ENCODE data around the gene TLX1. TPM values are rescaled to one million over a fixed set of nuclear protein-coding genes. Genes with fewer than 3 reads are reported as not detected.
"Not testable (repeated sequence)": the region's sequence is repeated elsewhere in the genome, so short reads cannot be mapped to it uniquely, and the experiment has no call there.

Gene TLX1
- polyA plus RNA-seq, 3 donors = 0.02 to 0.09 TPM; not detected in 1

DNA sequence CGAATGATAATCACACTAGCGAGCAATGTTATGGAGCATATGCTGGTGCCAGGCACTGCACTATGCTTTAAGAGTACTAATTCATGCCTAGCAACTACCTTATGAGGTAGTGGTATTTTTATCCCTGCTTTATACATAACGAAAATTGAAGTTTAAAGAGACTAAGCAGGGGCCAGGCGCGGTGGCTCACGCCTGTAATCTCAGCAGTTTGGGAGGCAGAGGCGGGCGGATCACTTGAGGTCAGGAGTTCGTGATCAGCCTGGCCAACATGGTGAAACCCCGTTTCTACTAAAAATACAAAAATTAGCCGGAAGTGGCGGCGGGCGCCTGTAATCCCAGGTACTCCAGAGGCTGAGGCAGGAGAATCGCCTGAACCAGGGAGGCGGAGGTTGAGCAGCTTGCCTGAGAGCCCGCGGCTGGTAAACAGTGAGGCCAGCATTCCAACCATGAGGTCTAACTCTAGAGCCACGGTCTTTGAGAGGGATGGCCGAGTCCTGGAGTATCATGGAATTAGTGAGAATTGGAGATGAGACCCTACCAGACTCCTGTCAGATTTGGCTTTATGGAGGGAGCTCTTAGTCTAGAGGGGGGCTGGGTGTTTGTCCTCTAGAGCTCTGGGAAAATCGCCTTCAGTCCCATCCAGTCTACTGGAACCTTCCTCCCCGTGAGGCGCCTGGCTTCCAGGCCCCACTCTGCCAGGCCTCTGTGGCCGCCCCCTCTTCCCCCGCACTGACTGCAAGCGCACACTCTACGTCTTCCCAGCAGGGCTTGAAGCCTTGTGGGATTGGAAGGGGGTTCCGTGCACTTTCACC lies 11.6 kb downstream of the TLX1 start:
- WGBS, 3 donors = 20 to 31% (median 25%) methylated on average over 28 of the region's 28 CpGs
- no peak overlapping the region for H3K27ac ChIP-seq (ENCODE audit: low read depth, low read length)

DNA sequence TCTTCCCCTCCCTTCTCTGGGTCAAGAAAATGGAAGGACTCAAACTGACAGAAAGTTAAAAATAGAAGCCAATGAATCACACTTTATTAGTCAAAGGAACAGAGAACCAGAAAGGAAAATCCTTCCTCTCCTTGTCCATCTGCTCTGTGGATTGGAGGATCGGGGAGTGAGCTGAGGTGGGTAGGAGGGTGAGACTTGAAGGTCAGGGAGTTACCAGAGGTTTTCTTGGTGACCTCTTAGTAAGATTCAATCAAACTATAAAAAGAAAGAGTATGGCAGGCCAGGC lies 12.2 kb downstream of the TLX1 start:
- WGBS, 3 donors = 40 to 54% (median 46%) methylated on average over 1 of the region's 1 CpG
- H3K27ac ChIP-seq (ENCODE audit: low read depth, low read length) = no peak overlapping the region

DNA sequence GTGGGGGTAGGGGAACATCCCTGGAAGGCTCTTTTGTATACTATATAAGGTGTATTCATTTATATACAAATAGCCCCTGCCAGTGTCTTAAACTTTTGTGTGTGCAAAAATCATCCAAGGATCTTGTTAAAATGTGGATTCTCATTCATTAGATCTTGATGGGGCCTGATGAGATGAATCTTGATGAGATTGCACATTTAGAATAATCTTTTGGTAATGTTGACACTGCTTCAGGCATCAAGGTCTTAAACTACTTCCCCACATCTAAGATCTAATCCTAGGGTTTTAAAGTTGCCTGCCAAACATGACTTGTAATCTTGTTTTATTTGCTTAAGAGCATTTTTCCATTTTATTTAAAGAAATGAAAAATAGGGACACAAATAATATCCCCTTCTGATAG lies 13.0 kb downstream of the TLX1 start:
- no peak overlapping the region for H3K27ac ChIP-seq (ENCODE audit: low read depth, low read length)

DNA sequence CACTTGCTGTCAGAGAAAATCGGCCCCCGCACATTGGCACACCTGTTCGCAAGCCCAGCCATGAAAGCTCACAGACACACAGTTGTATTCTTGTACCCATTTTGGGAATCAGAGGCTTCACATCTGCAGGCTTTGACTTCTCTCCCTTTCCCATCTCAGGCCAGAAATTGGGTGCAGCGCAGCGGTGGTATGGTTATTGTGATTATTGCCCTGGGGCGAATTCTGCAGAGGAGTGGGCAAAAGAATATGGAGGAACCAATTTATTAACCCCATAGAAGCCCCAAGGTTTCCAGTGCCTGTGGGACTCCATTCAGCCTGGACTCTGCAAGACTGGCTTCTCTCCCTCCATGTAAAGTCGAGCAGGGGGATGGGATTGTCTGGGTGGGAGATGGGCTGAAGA lies 14.0 kb downstream of the TLX1 start:
- no peak overlapping the region for H3K27ac ChIP-seq (ENCODE audit: low read depth, low read length)
- 60 to 64% (median 60%) methylated on average over 7 of the region's 7 CpGs for WGBS, 3 donors

DNA sequence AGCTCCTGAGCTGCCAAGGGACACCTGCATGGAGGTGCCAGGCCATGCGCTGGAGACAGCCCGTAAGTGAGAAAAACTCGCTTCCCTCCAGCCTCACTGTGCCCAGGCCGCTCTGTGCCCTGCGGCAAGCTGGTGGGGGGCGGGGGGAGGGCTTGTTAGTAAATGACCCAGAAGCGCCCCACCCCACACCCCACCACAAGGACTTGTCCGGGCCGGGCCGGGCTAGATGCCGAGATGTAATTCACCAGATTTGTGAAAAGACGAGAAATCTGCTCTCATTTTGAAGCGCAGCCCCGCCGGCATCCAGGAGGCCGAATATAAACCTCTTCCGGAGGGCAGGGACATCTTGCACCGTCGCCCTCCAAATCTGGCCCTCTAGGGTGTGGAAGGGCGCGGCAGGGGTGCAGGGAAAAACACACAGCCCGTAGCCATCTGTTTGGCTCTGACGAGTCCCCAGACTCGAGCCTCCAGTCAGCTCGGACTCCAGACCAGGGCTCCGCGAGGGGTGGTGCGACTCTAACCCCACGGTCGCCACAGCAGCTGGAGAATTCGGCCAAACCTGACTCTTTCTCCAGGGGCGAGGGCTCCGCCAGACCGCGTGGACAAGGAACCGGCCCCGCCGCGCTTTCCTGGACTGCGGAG lies 14.8 kb downstream of the TLX1 start:
- 6 to 9% (median 6%) methylated on average over 38 to 40 of the region's 40 CpGs for WGBS, 3 donors
- H3K27ac ChIP-seq (ENCODE audit: low read depth, low read length) = no peak overlapping the region

DNA sequence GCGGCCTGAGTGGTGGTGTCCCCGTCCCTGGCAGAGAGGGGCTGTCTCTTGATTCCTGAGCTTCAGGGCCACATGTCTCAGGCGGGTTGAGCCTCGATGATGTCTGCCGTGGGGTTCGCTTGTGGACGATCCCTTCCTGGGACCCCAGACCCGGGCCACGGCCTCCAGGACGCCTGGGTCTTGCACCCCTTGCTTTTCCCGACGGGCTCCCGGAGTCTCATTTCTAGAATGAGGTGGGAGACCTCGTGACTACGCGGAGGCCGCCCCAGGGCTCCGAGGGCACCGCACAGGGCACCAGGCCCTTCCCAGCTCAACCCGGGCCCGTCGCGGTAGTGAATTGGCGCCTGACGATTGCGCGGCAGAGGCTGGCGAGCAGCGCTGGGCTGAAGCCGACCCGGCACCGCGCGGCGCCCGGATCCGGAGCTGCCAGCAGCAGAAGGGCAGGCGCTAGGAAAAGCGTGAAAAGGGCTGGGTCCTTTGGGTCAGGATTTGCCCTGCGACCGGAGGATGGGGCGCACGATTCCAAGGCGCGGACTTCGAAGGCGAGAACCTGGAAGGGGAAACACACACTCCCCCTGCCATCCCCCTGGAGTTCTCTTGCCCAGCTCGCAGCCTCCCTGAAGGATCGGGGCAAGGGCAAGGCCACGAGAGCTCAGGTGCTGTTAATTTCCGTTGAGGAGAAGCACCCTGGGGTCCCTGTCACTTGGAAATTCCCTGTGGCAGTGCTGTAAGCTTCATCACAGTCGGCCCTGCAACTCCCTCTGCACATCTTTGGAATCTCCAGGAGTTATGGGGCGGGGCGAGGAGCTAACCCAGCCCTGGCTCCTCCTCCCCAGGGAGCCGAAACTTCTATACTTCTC lies 15.5 kb downstream of the TLX1 start:
- WGBS, 3 donors = 4 to 7% (median 5%) methylated on average over 55 of the region's 55 CpGs
- H3K27ac ChIP-seq (ENCODE audit: low read depth, low read length) = no peak overlapping the region

DNA sequence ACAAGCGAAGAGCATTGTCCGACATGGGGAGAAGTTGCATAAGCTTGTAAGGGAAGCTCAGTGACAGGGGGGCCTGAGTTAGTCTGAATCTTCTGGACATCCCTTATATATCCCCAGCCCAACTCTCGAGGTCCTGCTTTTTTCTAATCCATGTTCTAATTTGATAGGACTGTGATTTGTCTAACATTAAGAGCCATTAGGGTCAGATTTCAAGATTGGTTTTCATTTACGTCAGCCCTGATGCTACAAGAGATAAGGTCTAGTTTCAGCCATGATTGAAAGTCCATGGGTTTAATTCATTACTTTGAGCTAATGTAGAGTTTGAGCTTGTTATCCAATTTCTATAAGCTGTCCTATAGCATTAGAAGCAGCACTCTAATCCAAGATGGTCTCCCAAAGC lies 20.3 kb downstream of the TLX1 start:
- WGBS, 3 donors = 59 to 64% (median 63%) methylated on average over 4 of the region's 4 CpGs
- H3K27ac ChIP-seq (ENCODE audit: low read depth, low read length) = no peak overlapping the region

DNA sequence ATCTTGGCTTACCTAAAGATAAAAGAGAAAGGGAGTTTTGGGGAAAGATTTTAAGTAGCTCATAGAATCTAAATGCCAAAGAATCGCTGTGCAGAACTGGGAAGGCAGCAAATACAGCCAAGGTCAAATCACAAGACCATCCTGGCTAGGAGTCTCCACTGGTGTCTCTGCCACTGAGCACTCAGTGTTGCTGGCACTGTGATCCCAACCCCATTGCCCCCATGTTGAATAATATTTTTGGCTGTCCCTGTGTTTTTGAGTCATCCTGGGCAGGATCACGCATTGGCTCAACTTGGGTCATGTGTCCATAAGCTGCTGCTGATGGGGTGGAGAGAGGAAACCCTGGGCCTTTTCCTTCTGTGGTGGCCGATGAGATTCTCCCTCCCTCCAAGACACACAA lies 21.2 kb downstream of the TLX1 start:
- H3K27ac ChIP-seq (ENCODE audit: low read depth, low read length) = no peak overlapping the region
- 52 to 72% (median 71%) methylated on average over 3 of the region's 3 CpGs for WGBS, 3 donors

DNA sequence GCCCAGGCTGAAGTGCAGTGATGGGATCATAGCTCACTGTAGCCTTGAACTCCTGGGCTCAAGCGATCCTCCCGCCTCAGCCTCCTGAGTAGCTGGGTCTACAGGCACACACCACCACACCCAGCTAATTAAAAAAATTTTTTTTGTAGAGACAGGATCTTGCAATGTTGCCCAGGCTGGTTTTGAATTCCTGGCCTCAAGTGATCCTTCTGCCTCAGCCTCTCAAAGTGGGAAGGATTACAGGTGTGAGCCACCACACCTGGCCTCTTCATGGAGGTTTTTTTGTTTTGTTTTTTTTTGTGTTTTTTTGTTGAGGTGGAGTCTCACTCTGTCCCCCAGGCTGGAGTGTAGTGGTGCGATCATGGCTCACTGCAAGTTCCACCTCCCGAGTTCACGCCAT lies 23.4 kb downstream of the TLX1 start:
- H3K27ac ChIP-seq (ENCODE audit: low read depth, low read length) = not testable (repeated sequence)
- WGBS, 3 donors = 95 to 97% (median 95%) methylated on average over 5 of the region's 5 CpGs

DNA sequence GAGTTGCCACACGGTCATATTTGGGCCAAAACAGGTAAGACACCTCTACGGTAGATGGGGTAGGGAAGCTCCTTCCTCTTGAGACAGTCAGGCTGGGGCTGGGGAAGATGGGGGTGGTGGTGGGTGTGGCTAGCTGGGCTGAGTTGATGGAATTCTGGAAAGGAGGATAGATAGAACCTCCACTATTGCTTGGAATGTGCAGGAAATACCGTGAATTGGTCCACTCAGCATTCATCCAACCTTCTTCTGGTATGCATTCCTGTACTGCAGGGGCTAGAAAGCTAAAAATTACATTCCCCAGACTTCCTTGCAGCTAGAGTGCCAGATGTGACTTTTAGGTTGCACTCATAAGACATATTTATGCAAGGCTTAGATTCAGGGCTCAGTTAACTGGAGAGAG lies 24.8 kb downstream of the TLX1 start:
- 32 to 45% (median 40%) methylated on average over 3 of the region's 3 CpGs for WGBS, 3 donors

DNA sequence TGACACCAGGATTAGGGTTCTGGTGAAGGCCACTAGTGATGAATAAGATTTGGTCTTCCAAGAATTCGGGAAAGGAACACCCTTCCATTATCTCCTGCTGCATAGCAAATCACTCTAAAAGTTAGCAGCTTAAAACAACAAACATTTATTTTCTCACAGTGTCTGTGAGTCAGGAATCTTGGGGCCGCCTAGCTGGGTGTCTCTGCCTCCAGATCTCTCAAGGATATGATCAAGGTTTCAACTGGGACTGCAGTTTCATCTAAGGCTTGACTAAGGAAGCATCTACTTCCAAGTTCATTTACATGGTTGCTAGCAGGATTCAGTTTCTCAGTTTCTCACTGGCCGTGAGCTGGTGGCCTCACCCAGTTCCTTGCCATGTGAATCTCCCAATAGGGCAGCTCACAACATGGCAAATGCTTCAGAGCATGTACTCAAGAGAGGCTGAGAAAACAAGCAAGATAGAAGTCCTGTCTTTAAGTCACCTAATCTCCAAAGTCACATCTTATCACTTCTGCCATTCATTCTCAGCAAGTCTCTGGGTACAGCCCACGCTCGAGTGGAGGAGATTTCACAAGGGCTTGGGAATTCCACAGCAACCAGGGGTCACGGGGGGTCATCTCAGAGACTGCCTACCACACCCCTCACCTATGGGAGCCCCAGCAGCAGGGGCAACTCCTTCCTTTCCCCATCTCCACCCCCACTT lies 26.8 kb downstream of the TLX1 start:
- no peak overlapping the region for H3K27ac ChIP-seq (ENCODE audit: low read depth, low read length)
- WGBS, 3 donors = 37 to 52% (median 44%) methylated on average over 6 of the region's 6 CpGs

More for the DNA sequence above, 24.8 kb downstream of the TLX1 start:
- no peak overlapping the region for H3K27ac ChIP-seq (ENCODE audit: low read depth, low read length)

DNA sequence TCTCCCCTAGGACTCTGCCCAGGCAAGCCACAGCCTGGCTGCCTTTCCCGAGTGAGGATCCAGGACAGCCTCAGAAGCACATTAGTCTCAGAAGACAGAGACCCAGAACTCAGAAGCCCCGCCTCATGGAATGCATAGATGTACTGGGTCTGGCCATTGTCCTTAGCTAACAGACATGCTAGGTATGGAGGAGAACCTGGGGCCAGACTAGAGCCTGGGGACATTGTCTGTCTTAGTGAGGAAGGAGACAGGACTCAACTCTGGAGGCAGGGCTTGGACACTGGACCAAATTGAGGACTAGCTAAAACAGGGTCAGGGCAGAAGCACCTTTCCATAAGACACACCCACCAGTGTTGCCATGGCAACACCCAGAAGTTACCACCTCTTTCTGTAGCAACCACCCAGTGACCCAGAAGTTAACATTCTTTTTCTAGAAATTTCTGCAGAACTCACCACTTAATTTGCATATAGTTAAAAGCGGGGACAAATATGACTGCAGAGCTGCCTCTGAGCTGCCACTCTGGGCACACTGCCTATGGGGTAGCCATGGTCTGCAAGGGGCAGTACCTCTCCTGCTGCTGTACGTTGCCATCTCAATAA lies 27.5 kb downstream of the TLX1 start:
- WGBS, 3 donors = 52 to 70% (median 55%) methylated on average over 4 of the region's 4 CpGs
- no peak overlapping the region for H3K27ac ChIP-seq (ENCODE audit: low read depth, low read length)

DNA sequence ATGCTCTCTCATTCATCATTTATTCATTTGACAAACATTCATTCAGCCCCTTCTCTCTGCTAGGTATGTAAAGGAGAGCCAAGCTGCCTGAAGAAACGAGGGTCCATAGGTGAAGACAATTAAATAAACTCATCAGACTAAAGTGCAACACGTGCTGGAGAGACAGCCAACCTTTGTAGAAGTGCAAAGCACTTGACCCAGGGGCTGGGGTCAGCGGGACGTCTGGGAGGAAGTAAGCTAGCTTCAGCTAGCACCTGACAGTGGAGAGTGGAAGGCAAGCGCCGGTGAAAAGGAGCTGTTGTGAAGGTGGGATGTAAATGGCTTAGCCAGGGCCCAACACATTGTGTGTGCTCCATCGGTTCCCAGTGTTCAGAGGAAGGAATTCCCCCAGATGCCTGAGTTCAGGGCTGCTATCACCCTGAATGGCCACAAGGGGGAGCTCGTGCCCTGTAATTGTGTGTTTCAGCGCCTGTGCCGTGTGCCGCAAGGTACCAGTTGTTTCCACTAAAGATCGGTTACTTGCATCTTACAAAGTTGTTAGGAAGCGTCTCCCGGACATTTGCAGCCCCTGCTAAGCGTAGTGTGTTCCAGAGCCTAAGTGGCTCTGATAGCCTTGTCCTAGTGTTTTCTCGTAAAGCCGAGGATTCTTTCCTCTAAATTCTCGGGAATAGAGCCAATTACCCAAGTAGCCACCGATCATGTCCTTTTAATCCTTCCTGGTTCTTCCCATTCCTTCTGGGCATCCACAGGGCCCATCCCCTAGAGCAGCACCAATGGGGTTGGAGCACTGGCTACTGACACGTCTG lies 30.6 kb downstream of the TLX1 start:
- H3K27ac ChIP-seq (ENCODE audit: low read depth, low read length) = no peak overlapping the region
- WGBS, 3 donors = 3 to 6% (median 3%) methylated on average over 20 of the region's 20 CpGs

DNA sequence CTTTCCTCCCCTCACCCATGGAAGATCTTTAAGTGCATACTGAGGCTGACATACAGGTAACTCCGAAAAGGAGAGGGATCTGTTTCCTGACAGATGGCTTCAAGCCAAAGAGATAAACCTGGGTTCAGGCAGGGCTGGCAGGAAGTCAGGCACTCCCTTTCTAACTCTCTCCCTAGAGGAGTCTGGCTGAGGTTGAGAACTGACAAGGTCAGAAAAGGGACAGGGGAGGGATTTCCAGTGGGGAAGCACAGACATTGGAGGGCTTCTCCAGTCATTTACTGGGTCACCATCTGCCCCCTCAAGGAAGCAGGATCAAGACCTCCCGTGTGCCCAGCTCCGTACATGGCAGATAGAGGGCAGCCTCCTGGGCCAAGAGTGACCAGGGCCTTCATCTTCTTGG lies 31.6 kb downstream of the TLX1 start:
- WGBS, 3 donors = 29 to 37% (median 29%) methylated on average over 3 of the region's 3 CpGs
- no peak overlapping the region for H3K27ac ChIP-seq (ENCODE audit: low read depth, low read length)

DNA sequence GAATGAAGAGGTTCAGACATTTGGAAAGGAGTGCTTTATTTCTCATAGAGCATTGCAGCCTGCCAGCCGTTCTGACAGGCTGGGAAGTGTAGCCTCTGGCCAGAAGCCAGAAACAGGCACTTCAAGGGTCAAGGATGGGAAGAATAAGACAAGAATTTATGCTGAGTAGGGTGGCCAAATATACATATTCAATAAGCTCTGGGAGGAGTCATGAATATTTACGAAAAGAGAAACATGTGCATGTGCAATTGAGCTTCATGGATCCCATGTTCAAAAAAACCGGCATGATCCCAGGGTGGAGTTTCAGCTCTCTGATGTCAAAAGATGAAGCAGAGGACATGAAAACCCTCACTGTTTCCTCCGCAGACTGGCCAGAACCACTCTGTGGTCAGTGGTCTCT lies 32.9 kb downstream of the TLX1 start:
- no peak overlapping the region for H3K27ac ChIP-seq (ENCODE audit: low read depth, low read length)
- 39 to 48% (median 43%) methylated on average over 4 of the region's 4 CpGs for WGBS, 3 donors

DNA sequence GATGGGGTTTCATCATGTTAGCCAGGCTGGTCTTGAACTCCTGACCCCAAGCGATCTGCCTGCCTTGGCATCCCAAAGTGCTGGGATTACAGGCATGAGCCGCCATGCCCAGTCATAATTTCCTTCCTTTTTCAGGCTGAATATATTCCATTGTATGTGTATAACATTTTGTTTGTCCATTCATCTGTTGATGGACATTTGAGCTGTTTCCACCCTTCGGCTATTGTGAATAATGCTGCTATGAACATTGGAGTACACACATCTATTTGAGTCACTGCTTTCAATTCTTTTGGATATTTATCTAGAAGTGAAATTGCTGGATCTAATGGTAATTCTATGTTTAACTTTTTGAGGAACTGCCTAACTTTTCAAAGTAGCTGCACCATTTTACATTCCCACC lies 34.6 kb downstream of the TLX1 start:
- WGBS, 3 donors = 68 to 72% (median 71%) methylated on average over 3 of the region's 3 CpGs
- no peak overlapping the region for H3K27ac ChIP-seq (ENCODE audit: low read depth, low read length)

DNA sequence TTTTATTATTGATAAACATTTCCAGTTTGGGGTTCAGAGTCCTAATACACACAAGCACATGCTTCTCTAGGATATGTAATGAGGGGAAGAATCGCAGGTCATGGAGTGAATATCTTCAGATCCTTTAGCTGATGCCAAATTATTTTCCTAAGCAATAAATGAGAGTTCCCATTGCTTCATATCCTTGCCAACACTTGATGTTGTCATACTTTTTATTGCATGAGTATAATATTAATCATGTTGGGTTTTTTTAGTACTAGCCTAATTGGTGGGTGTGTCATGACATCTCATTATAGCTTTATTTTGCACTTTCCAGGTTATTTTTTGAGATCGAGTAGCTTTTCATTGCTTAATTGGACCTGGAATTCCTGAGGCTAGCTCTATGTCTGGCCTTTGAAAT lies 35.3 kb downstream of the TLX1 start:
- 84 to 90% (median 89%) methylated on average over 2 of the region's 2 CpGs for WGBS, 3 donors
- H3K27ac ChIP-seq (ENCODE audit: low read depth, low read length) = no peak overlapping the region

DNA sequence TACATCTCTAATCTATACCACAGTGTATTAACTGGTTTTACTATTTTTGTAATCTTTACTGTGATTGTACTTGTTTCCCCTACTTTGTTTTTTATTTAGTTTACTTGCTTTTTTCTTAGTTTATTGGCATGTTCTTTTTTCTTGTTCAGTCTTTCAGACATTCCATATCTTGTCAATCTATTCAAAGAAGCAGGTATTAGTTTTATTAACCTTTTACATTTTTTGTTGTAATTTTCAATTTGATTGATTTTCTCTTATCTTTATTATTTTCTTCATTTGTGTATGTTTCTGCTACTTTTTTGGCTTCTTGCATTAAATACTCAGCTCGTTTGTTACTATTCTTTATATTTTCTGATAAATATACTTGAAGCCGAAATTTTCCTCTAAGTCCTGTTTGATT lies 41.6 kb downstream of the TLX1 start:
- WGBS, 3 donors = 67 to 78% (median 69%) methylated on average over 2 of the region's 2 CpGs
- no peak overlapping the region for H3K27ac ChIP-seq (ENCODE audit: low read depth, low read length)

Data from adipose tissue (tissue), 3 donors.